Colonic mucosa (tissue), 4 donors: ENCODE measurements around the gene GARNL3. TPM values are rescaled to one million over a fixed set of nuclear protein-coding genes. Genes with fewer than 3 reads are reported as not detected.

ENCODE experiments used
- DNase-seq: peaks from one replicate; pipeline ENCODE4 v3.0.0-alpha.2; 2020
- H3K27ac ChIP-seq: fragments of 200-600 bp; one replicate; pipeline ENCODE4 v1.8.0; 2021
- H3K27me3 ChIP-seq: fragments of 200-600 bp; one replicate; pipeline ENCODE4 v1.8.0; 2021
- H3K36me3 ChIP-seq: fragments of 200-600 bp; one replicate; pipeline ENCODE4 v1.8.0; 2021
- H3K4me1 ChIP-seq: fragments of 200-600 bp; one replicate; pipeline ENCODE4 v1.8.0; 2021; ENCODE audit warnings: mild to moderate bottlenecking
- H3K4me3 ChIP-seq: fragments of 200-600 bp; one replicate; pipeline ENCODE4 v1.8.0; 2021
- H3K9ac ChIP-seq, 2 donors: one replicate each; pipeline ENCODE4 v1.7.0; 2013; ENCODE audit warnings: control low read depth in 2 of 2, low read depth in 2 of 2, low read length in 2 of 2
- H3K9me3 ChIP-seq: fragments of 200-600 bp; one replicate; pipeline ENCODE4 v1.8.0; 2021
- CTCF ChIP-seq: fragments of 200-600 bp; IDR thresholded peaks from one replicate; pipeline ENCODE4 v1.8.0; 2022; ENCODE audit warnings: antibody characterized with exemption, mild to moderate bottlenecking
- intact Hi-C: fragments of 100-400 bp; cut with DNase I; formaldehyde crosslinking; loops from one replicate; pipeline ENCODE4 v1.14.1; 2022
- total RNA-seq, 2 donors: library from RNA; stranded (reverse); fragmentation: NEBNext Ultra II Directional in 1 of 2; extraction: Animal tissue kit (Norgen Biotek cat#: 25700) in 1 of 2; gene quantifications; one replicate each; pipeline ENCODE4 v1.2.1, GENCODE V29; 2021
- donor health status: healthy.
- donor health status: DM: no; HTN: no; CAD: no.
- donor health status: DM: no; HTN: no; CAD: no.

Gene GARNL3
- total RNA-seq, 2 donors from 2014 or later: 4.1 to 5.1 TPM

- H3K36me3 ChIP-seq: no peaks in the 10 kb centered on the region
- H3K4me3 ChIP-seq: no peak overlapping the region
- no peaks in the 10 kb centered on the region for H3K27me3 ChIP-seq
- H3K9ac ChIP-seq: no peak overlapping the region
- H3K9me3 ChIP-seq: no peaks in the 10 kb centered on the region
- no peak for DNase-seq
- intact Hi-C loops: no loop called here
- H3K4me1 ChIP-seq: peaks cover under 1% of the 10 kb centered on the region
- TF ChIP-seq CTCF: no peak
- no peak overlapping the region for H3K27ac ChIP-seq
These were observed 102.0 kb downstream of the GARNL3 start for GRCh38 chr9:127366594-127366993.

GRCh38 chr9:127368852-127369402 lies 104.4 kb downstream of the GARNL3 start:
- Histone ChIP-seq H3K4me1 (no peaks in the 10 kb centered on the region), H3K9me3 (no peaks in the 10 kb centered on the region), H3K27ac (no peak overlapping the region), H3K36me3 (no peaks in the 10 kb centered on the region), H3K27me3 (no peaks in the 10 kb centered on the region), H3K4me3 (no peak overlapping the region), H3K9ac (no peak overlapping the region)
- no peak for TF ChIP-seq CTCF
- no peak for DNase-seq
- intact Hi-C loops: no loop called here

- no peak for DNase-seq
- no peaks in the 10 kb centered on the region for H3K27me3 ChIP-seq
- no peaks in the 10 kb centered on the region for H3K4me1 ChIP-seq
- H3K4me3 ChIP-seq: no peak overlapping the region
- TF ChIP-seq CTCF: no peak
- intact Hi-C loops: no loop called here
- H3K9ac ChIP-seq: no peak overlapping the region
- H3K9me3 ChIP-seq: no peaks in the 10 kb centered on the region
- no peaks in the 10 kb centered on the region for H3K36me3 ChIP-seq
- H3K27ac ChIP-seq: no peak overlapping the region
These were observed 104.9 kb downstream of the GARNL3 start for GRCh38 chr9:127369428-127369827.

- Histone ChIP-seq H3K4me1 (no peaks in the 10 kb centered on the region), H3K4me3 (no peak overlapping the region), H3K36me3 (no peaks in the 10 kb centered on the region), H3K27ac (no peak overlapping the region), H3K27me3 (no peaks in the 10 kb centered on the region), H3K9ac (no peak overlapping the region), H3K9me3 (no peaks in the 10 kb centered on the region)
- no peak for TF ChIP-seq CTCF
- intact Hi-C loops: no loop called here
- no peak for DNase-seq
These were observed 105.6 kb downstream of the GARNL3 start for GRCh38 chr9:127370147-127370579.

- intact Hi-C loops: no loop called here
- no peak for TF ChIP-seq CTCF
- H3K27me3 ChIP-seq: no peaks in the 10 kb centered on the region
These were observed 106.4 kb downstream of the GARNL3 start for GRCh38 chr9:127370672-127371648.

More at GRCh38 chr9:127370672-127371648, 106.4 kb downstream of the GARNL3 start:
- no peak for DNase-seq
- H3K9me3 ChIP-seq: no peaks in the 10 kb centered on the region
- no peak overlapping the region for H3K9ac ChIP-seq
- H3K36me3 ChIP-seq: no peaks in the 10 kb centered on the region
- H3K27ac ChIP-seq: no peak overlapping the region
- H3K4me3 ChIP-seq: no peak overlapping the region
- no peaks in the 10 kb centered on the region for H3K4me1 ChIP-seq
